ENCODE measurements around the gene IP6K1.
"Not testable (repeated sequence)": the region's sequence is repeated elsewhere in the genome, so short reads cannot be mapped to it uniquely, and the experiment has no call there.

The IP6K1 gene

GRCh38 chr3:49751501-49751900 lies 34.8 kb downstream of the IP6K1 start:
- CTCF ChIA-PET: no interaction called here
- TF ChIP-seq ZNF37A (tag by site-specific recombination; IDR thresholded peaks at IDR 0.05) (no peak), ZNF624 (tag by site-specific recombination; IDR thresholded peaks at IDR 0.05) (no peak), ZNF10 (tag by site-specific recombination; IDR thresholded peaks at IDR 0.05) (no peak), ZNF843 (tag by site-specific recombination; IDR thresholded peaks at IDR 0.05) (no peak), ZSCAN23 (tag by site-specific recombination; IDR thresholded peaks at IDR 0.05) (no peak), ZBTB1 (tag by site-specific recombination; IDR thresholded peaks at IDR 0.05) (no peak), ZNF341 (tag by site-specific recombination; IDR thresholded peaks at IDR 0.05; ENCODE audit: low read depth) (no peak), ZNF391 (tag by site-specific recombination; IDR thresholded peaks at IDR 0.05; ENCODE audit: borderline replicate concordance, low read depth) (no peak), ZNF354C (tag by site-specific recombination; IDR thresholded peaks at IDR 0.05; ENCODE audit: borderline replicate concordance, low read depth) (no peak), ZNF707 (tag by site-specific recombination; IDR thresholded peaks at IDR 0.05) (no peak), ZNF214 (tag by site-specific recombination; IDR thresholded peaks at IDR 0.05; ENCODE audit: borderline replicate concordance) (no peak), TCF7L2 (IDR thresholded peaks at IDR 0.05; ENCODE audit: borderline replicate concordance, low read depth, low read length) (no peak), ZNF530 (tag by site-specific recombination; IDR thresholded peaks at IDR 0.05; ENCODE audit: low read depth) (no peak), ZBTB6 (tag by site-specific recombination; IDR thresholded peaks at IDR 0.05) (no peak), GLI4 (tag by site-specific recombination; IDR thresholded peaks at IDR 0.05) (no peak), ZNF449 (tag by site-specific recombination; IDR thresholded peaks at IDR 0.05) (no peak), OVOL3 (tag by site-specific recombination; IDR thresholded peaks at IDR 0.05) (no peak), REST (tag by site-specific recombination; IDR thresholded peaks at IDR 0.05) (no peak), ZNF76 (tag by site-specific recombination; IDR thresholded peaks at IDR 0.05; ENCODE audit: borderline replicate concordance, low read depth) (no peak), ZSCAN16 (tag by site-specific recombination; IDR thresholded peaks at IDR 0.05) (no peak)
- POLR2A ChIA-PET: no interaction called here
- Histone ChIP-seq H3K27ac (ENCODE audit: extremely low read depth, low read depth, low read length) (no peak overlapping the region), H3K4me3 (ENCODE audit: low read depth, low read length) (no peak overlapping the region), H3K36me3 (ENCODE audit: control insufficient read depth in 2 of 2, insufficient read depth in 1 of 2, low read length in 2 of 2) (peaks cover 0 to 22% of the 10 kb centered on the region in 2 experiments; a peak in 2 of 3 replicates), H3K9me3 (ENCODE audit: control insufficient read depth, insufficient read depth, low read depth, low read length) (no peaks in the 10 kb centered on the region), H3K4me1 (ENCODE audit: control insufficient read depth, insufficient read depth, low read length) (no peaks in the 10 kb centered on the region)

- ChIA-PET CTCF (no interaction called here), POLR2A (no interaction called here)
- Histone ChIP-seq H3K9me3 (ENCODE audit: control insufficient read depth, insufficient read depth, low read depth, low read length) (no peaks in the 10 kb centered on the region), H3K4me3 (ENCODE audit: low read depth, low read length) (no peak overlapping the region), H3K36me3 (ENCODE audit: control insufficient read depth in 2 of 2, insufficient read depth in 1 of 2, low read length in 2 of 2) (peaks cover 0 to 31% of the 10 kb centered on the region in 2 experiments; a peak in 2 of 3 replicates), H3K27ac (ENCODE audit: extremely low read depth, low read depth, low read length) (no peak overlapping the region), H3K4me1 (ENCODE audit: control insufficient read depth, insufficient read depth, low read length) (no peaks in the 10 kb centered on the region)
- no peak for TF ChIP-seq ZNF48 (tag by site-specific recombination; IDR thresholded peaks at IDR 0.05)
- no peak for TF ChIP-seq ZNF266 (tag by site-specific recombination; IDR thresholded peaks at IDR 0.05; ENCODE audit: low read depth)
- TF ChIP-seq PBX3 (CRISPR knock-in tag; IDR thresholded peaks at IDR 0.05): no peak
- TF ChIP-seq ZNF600 (tag by site-specific recombination; IDR thresholded peaks at IDR 0.05): no peak
- TF ChIP-seq ZNF24 (tag by site-specific recombination; IDR thresholded peaks at IDR 0.05): no peak
- TF ChIP-seq ZBTB26 (tag by site-specific recombination; optimal IDR thresholded peaks at IDR 0.05): no peak
Measured at GRCh38 chr3:49750056-49750455, 36.3 kb downstream of the IP6K1 start.

- POLR2A ChIA-PET; H3K9me3 ChIP-seq (ENCODE audit: control insufficient read depth, insufficient read depth, low read depth, low read length); H3K4me1 ChIP-seq (ENCODE audit: control insufficient read depth, insufficient read depth, low read length); H3K4me3 ChIP-seq (ENCODE audit: low read depth, low read length); H3K27ac ChIP-seq (ENCODE audit: extremely low read depth, low read depth, low read length): not testable (repeated sequence)
- H3K36me3 ChIP-seq (ENCODE audit: control insufficient read depth in 2 of 2, insufficient read depth in 1 of 2, low read length in 2 of 2): peaks cover 0 to 38% of the 10 kb centered on the region in 2 experiments; a peak in 2 of 3 replicates
- CTCF ChIA-PET: interaction anchor here (0.7 kb wide), 1 partner anchor 8 kb away, joined by 3 read pairs; no protein-coding TSS in a partner anchor
Measured at GRCh38 chr3:49748874-49749273, 37.5 kb downstream of the IP6K1 start.
